Endothelial cell of umbilical vein (primary cell): ENCODE data around the gene DLGAP1. TPM values are rescaled to one million over a fixed set of nuclear protein-coding genes. Genes with fewer than 3 reads are reported as not detected.

ENCODE experiments used
- BruUV-seq: library from RNA; stranded (reverse); fragments of 400-500 nt; replicated peaks from 2 replicates; lab custom pipeline; 2021; lab: Mats Ljungman, UMichigan
- CTCF ChIA-PET: fragments of 300-600, 350-600 bp; sonication (Branson Sonifier 250); formaldehyde crosslinking; loops from one replicate; lab custom pipeline; 2021; ENCODE audit warnings: antibody characterized with exemption, inconsistent platforms; lab: Charles Lee
- POLR2A ChIA-PET: fragments of 300-600, 350-600 bp; sonication (Branson Sonifier 250); formaldehyde crosslinking; loops from one replicate; lab custom pipeline; 2021; ENCODE audit warnings: antibody characterized with exemption, inconsistent platforms; lab: Charles Lee
- DNase-seq: peaks from one replicate; pipeline ENCODE4 v3.0.0-alpha.2; 2011; ENCODE audit warnings: low read depth, low spot score
- FAIRE-seq: peaks from 2 replicates; lab custom pipeline; 2011; peaks lifted over from hg19 to GRCh38; lab: Jason Lieb, UNC
- H2AFZ ChIP-seq: 2 replicates; pipeline ENCODE4 v1.6.0; 2012; ENCODE audit warnings: low read depth, low read length, control low read depth, inconsistent platforms
- H3K27ac ChIP-seq: 2 replicates; pipeline ENCODE4 v1.5.1; 2011; ENCODE audit warnings: low read depth, mild to moderate bottlenecking, control low read depth, low read length, moderate library complexity; ENCODE audit not compliant: insufficient read depth
- H3K27me3 ChIP-seq, 2 experiments: 2 replicates each; pipeline versions ENCODE4 v1.6.0 to v1.6.1; 2011; ENCODE audit warnings: low read length in 2 of 2, mixed read lengths in 1 of 2; ENCODE audit not compliant: control insufficient read depth in 2 of 2, insufficient read depth in 2 of 2
- H3K36me3 ChIP-seq, 2 experiments: 2 replicates in 1 of 2; 3 replicates in 1 of 2; pipeline ENCODE4 v1.5.1; 2011; ENCODE audit warnings: low read length in 2 of 2, mild to moderate bottlenecking in 1 of 2, moderate library complexity in 1 of 2; ENCODE audit not compliant: control insufficient read depth in 2 of 2, insufficient read depth in 2 of 2; ENCODE audit errors: extremely low read depth in 1 of 2
- H3K4me1 ChIP-seq: 3 replicates; pipeline ENCODE4 v1.5.1; 2011; ENCODE audit warnings: mild to moderate bottlenecking, low read length; ENCODE audit not compliant: control insufficient read depth, insufficient read depth; ENCODE audit errors: extremely low read depth
- H3K4me2 ChIP-seq: 2 replicates; pipeline ENCODE4 v1.6.1; 2011; ENCODE audit warnings: low read length, control low read depth, mixed read lengths; ENCODE audit not compliant: insufficient read depth
- H3K4me3 ChIP-seq, 3 experiments: fragments of 200-600 bp in 1 of 3; sonication (generic), shearing (Covaris generic) in 1 of 3; replicated peaks in 1 of 3; 2 replicates each; pipeline ENCODE4 v1.5.1; 2011 to 2016; ENCODE audit warnings: control low read depth in 3 of 3, low read length in 3 of 3, mild to moderate bottlenecking in 2 of 3, inconsistent platforms in 1 of 3, low read depth in 1 of 3, moderate library complexity in 1 of 3; ENCODE audit not compliant: insufficient read depth in 1 of 3
- H3K79me2 ChIP-seq: 2 replicates; pipeline ENCODE4 v1.6.0; 2012; ENCODE audit warnings: low read length, inconsistent platforms; ENCODE audit not compliant: control insufficient read depth, insufficient read depth
- H3K9ac ChIP-seq: replicated peaks from 2 replicates; pipeline ENCODE3; 2011; ENCODE audit warnings: low read length, control low read depth; ENCODE audit not compliant: insufficient read depth; ENCODE audit errors: extremely low read depth
- H3K9me1 ChIP-seq: replicated peaks from 3 replicates; pipeline ENCODE4 v1.6.0; 2011; ENCODE audit warnings: mild to moderate bottlenecking, low read length; ENCODE audit not compliant: control insufficient read depth, insufficient read depth; ENCODE audit errors: extremely low read depth
- H3K9me3 ChIP-seq: replicated peaks from 2 replicates; pipeline ENCODE4 v1.5.1; 2012; ENCODE audit warnings: low read length, inconsistent platforms; ENCODE audit not compliant: control insufficient read depth, insufficient read depth
- H4K20me1 ChIP-seq: replicated peaks from 2 replicates; pipeline ENCODE3; 2011; ENCODE audit warnings: mild to moderate bottlenecking, low read length; ENCODE audit not compliant: control insufficient read depth, insufficient read depth; ENCODE audit errors: extremely low read depth
- EZH2 ChIP-seq: IDR thresholded peaks from 2 replicates; pipeline ENCODE4 v1.6.1; 2012; ENCODE audit warnings: borderline replicate concordance, low read depth, mild to moderate bottlenecking, moderate library complexity, low read length, inconsistent platforms; ENCODE audit not compliant: severe bottlenecking
- FOS ChIP-seq: IDR thresholded peaks from 2 replicates; pipeline ENCODE4 v1.6.1; 2011; ENCODE audit warnings: mild to moderate bottlenecking, low read length, moderate library complexity, borderline replicate concordance; ENCODE audit not compliant: insufficient read depth
- GATA2 ChIP-seq: IDR thresholded peaks from 2 replicates; pipeline ENCODE4 v1.7.0; 2011; ENCODE audit warnings: low read depth, mild to moderate bottlenecking, moderate library complexity, mixed read lengths, low read length; ENCODE audit not compliant: insufficient read length, insufficient read depth
- JUN ChIP-seq: IDR thresholded peaks from 2 replicates; pipeline ENCODE4 v1.6.1; 2011; ENCODE audit warnings: borderline replicate concordance, low read depth; ENCODE audit not compliant: insufficient read length, insufficient read depth
- MAX ChIP-seq: IDR thresholded peaks from 2 replicates; pipeline ENCODE4 v1.6.1; 2011; ENCODE audit not compliant: insufficient read depth, insufficient read length
- MYC ChIP-seq: IDR thresholded peaks from one replicate; pipeline ENCODE4 v1.6.1; 2011; ENCODE audit warnings: mild to moderate bottlenecking, low read depth, low read length
- POLR2A ChIP-seq: IDR thresholded peaks from 2 replicates; pipeline ENCODE4 v1.6.1; 2012; ENCODE audit warnings: low read depth, mild to moderate bottlenecking, control low read depth, low read length
- POLR2AphosphoS5 ChIP-seq: IDR thresholded peaks from 2 replicates; pipeline ENCODE4 v1.6.1; 2012; ENCODE audit warnings: low read depth, mild to moderate bottlenecking, control low read depth, low read length, moderate library complexity; ENCODE audit not compliant: insufficient read depth
- dilution Hi-C: fragments of 300-500 bp; cut with MboI; formaldehyde crosslinking; loops from one replicate; pipeline ENCODE4 v1.15.0; 2019; ENCODE audit warnings: low sequenced_read_pairs; ENCODE audit not compliant: extremely low pct_ligation_motif_present
- intact Hi-C: fragments of 100-400 bp; cut with micrococcal nuclease; formaldehyde crosslinking; loops from one replicate; pipeline ENCODE4 v1.10.0; 2022
- polyA plus RNA-seq, 4 experiments: library from polyadenylated mRNA; depleted of rRNA in 3 of 4; stranded (reverse) in 3 of 4; unstranded in 1 of 4; fragments of >200 nt; gene quantifications; 2 replicates each; pipeline versions ENCODE4 v1.2.1 to v1.2.3, GENCODE V29; 2011 to 2012; ENCODE audit warnings: missing spikeins in 1 of 4
- total RNA-seq: library from RNA; stranded (reverse); gene quantifications from 2 replicates; pipeline ENCODE4 v1.2.3, GENCODE V29; 2021
- TF ChIP-seq, protein P1 (sequence below), 2 donors: IDR thresholded peaks; 1 replicate in 1 of 2; 2 replicates in 1 of 2; pipeline ENCODE4 v1.5.1; 2011; ENCODE audit warnings: low read length in 2 of 2, mild to moderate bottlenecking in 2 of 2, moderate library complexity in 2 of 2, control low read depth in 1 of 2, inconsistent platforms in 1 of 2, low read depth in 1 of 2; ENCODE audit not compliant: insufficient read depth in 1 of 2; ENCODE audit errors: extremely low read depth in 1 of 2

The DLGAP1 gene
- total and polyA plus RNA-seq, 2 donors (not counting 3 experiments of a cell fraction or from before 2014, with no cell fraction given) = 0.04 TPM; not detected in 1

GRCh38 chr18:3528231-3528630 lies 926.9 kb downstream of the DLGAP1 start:
- POLR2A ChIA-PET = no interaction called here
- H3K4me1 ChIP-seq = no peaks in the 10 kb centered on the region
- H3K9me3 ChIP-seq = no peaks in the 10 kb centered on the region
- intact Hi-C loops = no loop called here
- no peak overlapping the region for H2AFZ ChIP-seq
- H4K20me1 ChIP-seq = no peaks in the 10 kb centered on the region
- peaks cover 0 to 2% of the 10 kb centered on the region in 2 experiments for H3K27me3 ChIP-seq
- H3K27ac ChIP-seq = no peak overlapping the region
- H3K79me2 ChIP-seq = no peaks in the 10 kb centered on the region
- DNase-seq (no peak), FAIRE-seq (no peak)
- CTCF ChIA-PET = interaction anchor here (0.5 kb wide), 1 partner anchor 11 kb away, joined by 3 read pairs; no protein-coding TSS in a partner anchor
- H3K36me3 ChIP-seq = no peaks in the 10 kb centered on the region
- H3K9ac ChIP-seq = no peak overlapping the region
- H3K4me2 ChIP-seq = no peak overlapping the region
- TF ChIP-seq POLR2A = no peak
- TF ChIP-seq EZH2 = no peak
- TF ChIP-seq, protein P1, sequence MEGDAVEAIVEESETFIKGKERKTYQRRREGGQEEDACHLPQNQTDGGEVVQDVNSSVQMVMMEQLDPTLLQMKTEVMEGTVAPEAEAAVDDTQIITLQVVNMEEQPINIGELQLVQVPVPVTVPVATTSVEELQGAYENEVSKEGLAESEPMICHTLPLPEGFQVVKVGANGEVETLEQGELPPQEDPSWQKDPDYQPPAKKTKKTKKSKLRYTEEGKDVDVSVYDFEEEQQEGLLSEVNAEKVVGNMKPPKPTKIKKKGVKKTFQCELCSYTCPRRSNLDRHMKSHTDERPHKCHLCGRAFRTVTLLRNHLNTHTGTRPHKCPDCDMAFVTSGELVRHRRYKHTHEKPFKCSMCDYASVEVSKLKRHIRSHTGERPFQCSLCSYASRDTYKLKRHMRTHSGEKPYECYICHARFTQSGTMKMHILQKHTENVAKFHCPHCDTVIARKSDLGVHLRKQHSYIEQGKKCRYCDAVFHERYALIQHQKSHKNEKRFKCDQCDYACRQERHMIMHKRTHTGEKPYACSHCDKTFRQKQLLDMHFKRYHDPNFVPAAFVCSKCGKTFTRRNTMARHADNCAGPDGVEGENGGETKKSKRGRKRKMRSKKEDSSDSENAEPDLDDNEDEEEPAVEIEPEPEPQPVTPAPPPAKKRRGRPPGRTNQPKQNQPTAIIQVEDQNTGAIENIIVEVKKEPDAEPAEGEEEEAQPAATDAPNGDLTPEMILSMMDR (IDR thresholded peaks at IDR 0.05; ENCODE audit: extremely low read depth in 1 of 2, insufficient read depth in 1 of 2, low read depth in 1 of 2, low read length in 2 of 2) = no peak
- BruUV-seq = no TSS peak
- H3K9me1 ChIP-seq = no peaks in the 10 kb centered on the region
- H3K4me3 ChIP-seq = no peak overlapping the region
- dilution Hi-C loops = no loop called here

DNA sequence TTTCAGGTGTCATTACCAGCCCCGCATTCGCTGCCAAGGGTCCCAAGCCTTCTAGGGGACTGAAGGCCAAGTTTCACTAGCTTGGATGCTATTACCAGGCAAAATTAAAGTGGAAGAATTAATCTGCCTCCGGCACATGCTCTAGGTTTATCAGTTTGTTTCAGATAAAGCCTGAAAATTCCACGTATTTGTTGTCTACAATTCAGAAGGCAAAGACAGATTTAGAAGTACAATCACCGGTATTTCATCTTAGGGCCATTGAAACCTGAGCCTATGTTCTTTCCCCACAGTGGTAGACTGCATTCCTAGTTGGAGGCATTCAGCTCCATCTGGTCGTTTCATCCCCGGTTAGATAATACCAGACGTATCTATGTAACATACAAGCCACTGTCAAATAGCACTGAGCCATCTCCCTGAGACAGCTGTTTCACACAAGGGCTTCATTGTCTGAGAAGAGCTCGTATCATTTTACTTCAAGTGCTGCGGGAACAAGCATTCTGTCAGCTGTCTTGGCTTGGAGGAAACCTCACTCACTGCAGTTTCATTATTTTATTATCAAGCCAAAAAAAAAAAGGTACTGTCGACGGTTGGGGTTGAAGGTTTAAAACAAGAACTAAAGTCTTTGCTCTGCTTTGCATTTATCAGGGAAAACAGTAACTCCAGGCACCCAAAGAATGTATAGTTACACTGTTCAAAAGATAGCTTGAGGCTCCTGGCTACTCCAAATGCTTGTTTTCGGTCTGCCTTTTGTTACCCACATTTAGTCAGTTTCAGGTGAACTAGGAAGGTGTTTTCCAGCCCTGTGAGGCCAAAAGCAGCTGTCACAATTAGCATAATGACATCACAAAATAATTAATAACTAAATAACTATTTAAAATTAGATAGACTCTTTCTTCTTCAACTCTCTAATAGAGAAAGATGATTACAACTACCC lies 928.4 kb downstream of the DLGAP1 start:
- no peak overlapping the region for H3K9ac ChIP-seq
- peaks cover 0 to 2% of the 10 kb centered on the region in 2 experiments for H3K27me3 ChIP-seq
- no peak overlapping the region for H3K4me3 ChIP-seq
- intact Hi-C loops = no loop called here
- POLR2A ChIA-PET = no interaction called here
- no peak for DNase-seq
- CTCF ChIA-PET = interaction anchor here (0.6 to 1.2 kb wide), 2 partner anchors 12 to 67 kb away, joined by 3 read pairs; no protein-coding TSS in a partner anchor
- dilution Hi-C loops = no loop called here
- no peaks in the 10 kb centered on the region for H3K4me1 ChIP-seq
- no peaks in the 10 kb centered on the region for H3K9me1 ChIP-seq
- no peak overlapping the region for H3K4me2 ChIP-seq
- H3K9me3 ChIP-seq = no peaks in the 10 kb centered on the region
- H3K27ac ChIP-seq = no peak overlapping the region
- H4K20me1 ChIP-seq = no peaks in the 10 kb centered on the region
- H3K79me2 ChIP-seq = no peaks in the 10 kb centered on the region
- TF ChIP-seq MAX (no peak), GATA2 (no peak), POLR2AphosphoS5 (no peak), MYC (no peak), FOS (no peak), POLR2A (no peak), JUN (no peak)
- TF ChIP-seq, protein P1 (IDR thresholded peaks at IDR 0.05; ENCODE audit: extremely low read depth in 1 of 2, insufficient read depth in 1 of 2, low read depth in 1 of 2, low read length in 2 of 2) = no peak
- H2AFZ ChIP-seq = no peak overlapping the region
- no TSS peak for BruUV-seq
- FAIRE-seq = no peak
- H3K36me3 ChIP-seq = no peaks in the 10 kb centered on the region
